RWPE2 (cell line): ENCODE data around the gene CALD1.

Experiments used
- ATAC-seq: fragments of 200-7000 bp; cut with Tn5 transposase; 3 replicates; pipeline ENCODE4 v1.9.1; 2021; ENCODE audit warnings: low read depth
- DNase-seq: peaks from one replicate; pipeline ENCODE4 v3.0.0-alpha.2; 2020; ENCODE audit warnings: low spot score
- H3K27ac ChIP-seq: fragments of 450-650 bp; 2 replicates; pipeline ENCODE4 v1.5.1; 2017; ENCODE audit warnings: mild to moderate bottlenecking; ENCODE audit not compliant: poor library complexity, severe bottlenecking
- H3K27me3 ChIP-seq: fragments of 250-450 bp; sonication (Bioruptor Pico); 2 replicates; pipeline ENCODE4 v1.5.1; 2021; ENCODE audit warnings: mild to moderate bottlenecking, moderate library complexity; ENCODE audit not compliant: insufficient read depth, poor library complexity, severe bottlenecking
- H3K36me3 ChIP-seq: fragments of 250-450 bp; sonication (Bioruptor Pico); 2 replicates; pipeline ENCODE4 v1.5.1; 2020; ENCODE audit warnings: low read depth, mild to moderate bottlenecking, moderate library complexity
- H3K4me1 ChIP-seq: fragments of 250-450 bp; sonication (Bioruptor Pico); 2 replicates; pipeline ENCODE4 v1.5.1; 2021; ENCODE audit warnings: mild to moderate bottlenecking, moderate library complexity; ENCODE audit not compliant: insufficient read depth, poor library complexity, severe bottlenecking
- H3K4me3 ChIP-seq: fragments of 250-450 bp; sonication (Bioruptor Pico); 2 replicates; pipeline ENCODE4 v1.5.1; 2021; ENCODE audit warnings: mild to moderate bottlenecking, moderate library complexity; ENCODE audit not compliant: severe bottlenecking
- H3K9me3 ChIP-seq: fragments of 250-450 bp; sonication (Bioruptor Pico); 2 replicates; pipeline ENCODE4 v1.5.1; 2021; ENCODE audit warnings: mild to moderate bottlenecking, moderate library complexity; ENCODE audit not compliant: severe bottlenecking
- TF ChIP-seq, protein P1 (sequence below): fragments of 450-650 bp; IDR thresholded peaks from one replicate; pipeline ENCODE4 v1.5.1; 2017; ENCODE audit warnings: mild to moderate bottlenecking, moderate library complexity; ENCODE audit not compliant: poor library complexity, severe bottlenecking

Gene CALD1

DNA sequence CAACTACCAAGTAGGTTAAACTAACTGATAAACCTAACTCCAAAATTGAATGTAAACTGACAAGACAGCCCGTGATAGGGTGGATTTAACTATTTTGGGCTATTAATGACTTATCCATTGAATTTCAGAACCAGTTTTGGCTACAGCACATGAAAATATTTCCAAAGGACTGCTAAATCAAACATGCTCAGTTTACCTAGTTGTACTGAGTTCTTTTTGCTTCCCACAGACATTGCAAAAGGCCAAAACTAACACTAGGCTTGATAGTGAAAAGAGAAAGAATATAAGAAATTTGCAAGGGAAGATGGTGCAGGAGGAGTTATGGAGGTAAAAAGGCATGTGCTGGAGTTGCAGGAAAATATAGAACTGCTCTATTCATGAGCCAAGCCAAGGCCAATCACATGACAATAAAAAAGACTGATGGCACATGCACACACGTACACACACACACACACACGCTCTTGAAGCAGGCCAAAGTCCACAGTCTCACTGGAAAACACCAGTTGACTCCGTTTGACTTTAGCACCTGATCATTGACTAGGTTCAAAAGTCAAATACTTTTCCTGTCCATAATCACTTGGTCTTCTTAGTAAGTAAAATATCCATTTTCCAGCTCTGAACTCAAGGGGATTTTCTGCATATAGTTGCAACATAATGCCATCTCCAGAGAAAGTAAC, 130.9 kb downstream of the CALD1 start:
- ATAC-seq (no peak), DNase-seq (no peak)
- no peaks in the 10 kb centered on the region for H3K9me3 ChIP-seq
- peaks cover 16% of the 10 kb centered on the region for H3K4me1 ChIP-seq
- no peak overlapping the region for H3K27ac ChIP-seq
- no peaks in the 10 kb centered on the region for H3K27me3 ChIP-seq
- TF ChIP-seq, protein P1, sequence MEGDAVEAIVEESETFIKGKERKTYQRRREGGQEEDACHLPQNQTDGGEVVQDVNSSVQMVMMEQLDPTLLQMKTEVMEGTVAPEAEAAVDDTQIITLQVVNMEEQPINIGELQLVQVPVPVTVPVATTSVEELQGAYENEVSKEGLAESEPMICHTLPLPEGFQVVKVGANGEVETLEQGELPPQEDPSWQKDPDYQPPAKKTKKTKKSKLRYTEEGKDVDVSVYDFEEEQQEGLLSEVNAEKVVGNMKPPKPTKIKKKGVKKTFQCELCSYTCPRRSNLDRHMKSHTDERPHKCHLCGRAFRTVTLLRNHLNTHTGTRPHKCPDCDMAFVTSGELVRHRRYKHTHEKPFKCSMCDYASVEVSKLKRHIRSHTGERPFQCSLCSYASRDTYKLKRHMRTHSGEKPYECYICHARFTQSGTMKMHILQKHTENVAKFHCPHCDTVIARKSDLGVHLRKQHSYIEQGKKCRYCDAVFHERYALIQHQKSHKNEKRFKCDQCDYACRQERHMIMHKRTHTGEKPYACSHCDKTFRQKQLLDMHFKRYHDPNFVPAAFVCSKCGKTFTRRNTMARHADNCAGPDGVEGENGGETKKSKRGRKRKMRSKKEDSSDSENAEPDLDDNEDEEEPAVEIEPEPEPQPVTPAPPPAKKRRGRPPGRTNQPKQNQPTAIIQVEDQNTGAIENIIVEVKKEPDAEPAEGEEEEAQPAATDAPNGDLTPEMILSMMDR: no peak
- H3K4me3 ChIP-seq: no peak overlapping the region
- peaks cover 14% of the 10 kb centered on the region; the same call in 1 of the 2 replicates for H3K36me3 ChIP-seq

DNA sequence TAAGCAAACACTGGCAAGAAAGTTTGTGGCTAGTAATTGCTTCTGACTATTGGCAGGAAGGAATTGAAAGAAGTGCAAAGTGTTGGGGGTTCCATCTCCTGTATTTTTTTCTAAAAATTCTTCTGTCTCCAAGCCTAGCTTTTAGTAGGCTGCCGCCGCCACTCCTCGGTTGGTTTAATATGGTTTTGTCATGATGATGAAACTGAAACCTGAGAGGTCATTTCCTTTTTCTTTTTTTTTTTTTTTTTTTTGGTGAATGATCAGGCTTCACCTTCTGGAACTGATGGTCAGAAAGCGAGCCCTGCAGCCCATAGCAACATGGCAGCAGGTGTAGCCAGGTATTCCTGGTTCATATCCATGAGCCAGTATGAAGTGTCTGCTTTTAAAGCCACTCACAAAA, 131.5 kb downstream of the CALD1 start:
- Histone ChIP-seq H3K4me3 (no peak overlapping the region), H3K27me3 (no peaks in the 10 kb centered on the region), H3K36me3 (peaks cover 14% of the 10 kb centered on the region; the same call in 1 of the 2 replicates), H3K9me3 (no peaks in the 10 kb centered on the region), H3K4me1 (peaks cover 16% of the 10 kb centered on the region), H3K27ac (no peak overlapping the region)
- ATAC-seq: no peak
- TF ChIP-seq, protein P1: no peak
- no peak for DNase-seq

DNA sequence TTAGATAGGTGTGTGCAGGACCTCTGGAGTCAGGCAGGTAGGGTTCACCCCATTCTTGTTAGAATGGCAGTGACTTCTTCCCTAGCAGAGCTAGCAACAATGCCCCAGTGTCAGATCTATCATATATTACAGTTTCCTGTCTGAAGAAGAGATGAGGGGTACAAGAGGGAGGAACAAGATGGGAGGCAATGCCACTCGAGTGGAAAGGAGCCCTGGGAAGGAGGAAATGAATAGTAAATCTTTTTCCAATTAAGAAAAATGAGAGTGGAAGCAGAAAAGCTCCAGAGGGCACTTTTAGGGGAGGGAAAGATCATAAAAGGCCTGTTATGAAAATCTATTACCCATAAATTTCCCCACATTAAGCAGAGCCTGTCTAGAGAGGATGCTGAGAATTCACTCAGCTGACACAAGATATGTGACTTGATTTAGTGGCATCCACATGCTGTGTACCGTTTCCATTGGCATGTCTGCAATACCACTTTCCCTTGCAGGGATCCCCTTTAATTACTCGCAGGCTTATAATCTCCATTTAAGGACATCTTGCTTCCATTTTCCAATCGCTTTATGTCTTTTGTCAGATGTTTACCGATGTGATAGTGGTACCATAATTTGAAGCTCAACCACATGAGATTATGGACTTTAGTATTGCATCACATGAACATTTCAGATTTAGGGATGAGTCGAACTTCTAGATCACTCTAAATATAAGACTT, 136.9 kb downstream of the CALD1 start:
- no peaks in the 10 kb centered on the region for H3K27me3 ChIP-seq
- H3K4me3 ChIP-seq: no peak overlapping the region
- peaks cover 10% of the 10 kb centered on the region; the same call in 1 of the 2 replicates for H3K36me3 ChIP-seq
- TF ChIP-seq, protein P1: no peak
- ATAC-seq (no peak), DNase-seq (no peak)
- peaks cover 21% of the 10 kb centered on the region for H3K4me1 ChIP-seq
- H3K9me3 ChIP-seq: no peaks in the 10 kb centered on the region
- no peak overlapping the region for H3K27ac ChIP-seq

DNA sequence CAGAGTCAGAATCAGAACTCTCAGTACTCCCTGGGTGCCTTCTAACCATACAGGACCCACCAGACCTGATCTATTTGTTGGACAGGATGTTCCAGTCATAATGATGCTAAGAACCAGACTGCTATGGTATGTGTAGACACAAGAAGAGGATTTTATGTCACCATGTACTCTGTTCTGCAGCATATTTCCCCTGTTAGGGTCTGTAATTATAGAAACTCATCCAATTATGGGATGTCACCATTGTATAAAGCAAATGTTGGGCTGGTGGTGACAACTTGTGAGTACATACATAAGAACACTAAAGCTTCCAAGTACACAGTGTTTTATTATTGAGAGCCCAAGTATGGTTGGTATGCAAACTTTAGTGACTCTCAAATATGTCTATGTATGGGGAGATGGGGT, 139.8 kb downstream of the CALD1 start:
- H3K9me3 ChIP-seq: no peaks in the 10 kb centered on the region
- peak; percentile 19; the same call in 1 of the 3 replicates for ATAC-seq
- TF ChIP-seq, protein P1: no peak
- peak overlapping the region; percentile 61 for H3K27ac ChIP-seq
- H3K4me1 ChIP-seq: peaks cover 21% of the 10 kb centered on the region
- H3K4me3 ChIP-seq: no peak overlapping the region
- H3K36me3 ChIP-seq: peaks cover 4% of the 10 kb centered on the region; the same call in 1 of the 2 replicates
- DNase-seq: no peak
- H3K27me3 ChIP-seq: no peaks in the 10 kb centered on the region
